Small intestine (tissue), 7 donors: Measurements from ENCODE around the gene TCF23. TPM values are rescaled to one million over a fixed set of nuclear protein-coding genes. Genes with fewer than 3 reads are reported as not detected.
"Not testable (repeated sequence)": the region's sequence is repeated elsewhere in the genome, so short reads cannot be mapped to it uniquely, and the experiment has no call there.

Experiments
- DNase-seq, 2 donors: peaks; one replicate each; pipeline versions ENCODE4 v3.0.0 to v3.0.0-alpha.2; 2013
- FAIRE-seq: peaks from 2 replicates; lab custom pipeline; 2012; peaks lifted over from hg19 to GRCh38; lab: Jason Lieb, UNC
- H3K27ac ChIP-seq, 3 donors: one replicate each; pipeline ENCODE4 v1.5.1; 2013; ENCODE audit warnings: low read length in 2 of 3, mild to moderate bottlenecking in 2 of 3, control low read depth in 1 of 3, inconsistent platforms in 1 of 3, low read depth in 1 of 3, moderate library complexity in 1 of 3
- H3K27me3 ChIP-seq, 3 donors: one replicate each; pipeline ENCODE4 v1.6.1; 2013; ENCODE audit warnings: low read length in 3 of 3, inconsistent platforms in 1 of 3; ENCODE audit not compliant: control insufficient read depth in 3 of 3, insufficient read depth in 3 of 3
- H3K36me3 ChIP-seq, 3 donors: one replicate each; pipeline ENCODE4 v1.6.1; 2013; ENCODE audit warnings: low read length in 3 of 3, inconsistent platforms in 1 of 3, low read depth in 1 of 3, mild to moderate bottlenecking in 1 of 3, moderate library complexity in 1 of 3; ENCODE audit not compliant: control insufficient read depth in 3 of 3, insufficient read depth in 2 of 3
- H3K4me1 ChIP-seq, 3 donors: one replicate each; pipeline ENCODE4 v1.6.1; 2013; ENCODE audit warnings: low read length in 2 of 3, inconsistent platforms in 1 of 3, low read depth in 1 of 3, mild to moderate bottlenecking in 1 of 3, moderate library complexity in 1 of 3; ENCODE audit not compliant: control insufficient read depth in 3 of 3, insufficient read depth in 2 of 3
- H3K4me3 ChIP-seq, 3 donors: one replicate each; pipeline ENCODE4 v1.5.1; 2013; ENCODE audit warnings: low read length in 3 of 3, control low read depth in 1 of 3, inconsistent platforms in 1 of 3, low read depth in 1 of 3, mild to moderate bottlenecking in 1 of 3, moderate library complexity in 1 of 3
- H3K9me3 ChIP-seq, 2 donors: one replicate each; pipeline ENCODE4 v1.6.1; 2013; ENCODE audit warnings: low read depth in 1 of 2, low read length in 1 of 2; ENCODE audit not compliant: control insufficient read depth in 2 of 2, insufficient read depth in 1 of 2
- WGBS, 3 donors: extraction: QIAGEN DNeasy Blood & Tissue Kit; methylation state at CpG; one replicate each; pipeline ENCODE4 v1.1.7; 2013; 5-methylcytosine and 5-hydroxymethylcytosine counted together
- polyA plus RNA-seq, 4 donors: library from polyadenylated mRNA; stranded (reverse) in 3 of 4; unstranded in 1 of 4; fragments of 200-250 nt in 3 of 4; fragments of 120-200 nt in 1 of 4; gene quantifications; one replicate each; pipeline versions ENCODE4 v1.2.1 to v1.2.3, GENCODE V29; 2013
- donor health status: healthy with polysubstance abuse.
- donor health status: control.
- donor health status: control.
- donor health status: Bipolar disorder and iron deficiency.
- donor health status: healthy.

The TCF23 gene
- polyA plus RNA-seq, 4 donors: 0.03 TPM; not detected in 2

DNA sequence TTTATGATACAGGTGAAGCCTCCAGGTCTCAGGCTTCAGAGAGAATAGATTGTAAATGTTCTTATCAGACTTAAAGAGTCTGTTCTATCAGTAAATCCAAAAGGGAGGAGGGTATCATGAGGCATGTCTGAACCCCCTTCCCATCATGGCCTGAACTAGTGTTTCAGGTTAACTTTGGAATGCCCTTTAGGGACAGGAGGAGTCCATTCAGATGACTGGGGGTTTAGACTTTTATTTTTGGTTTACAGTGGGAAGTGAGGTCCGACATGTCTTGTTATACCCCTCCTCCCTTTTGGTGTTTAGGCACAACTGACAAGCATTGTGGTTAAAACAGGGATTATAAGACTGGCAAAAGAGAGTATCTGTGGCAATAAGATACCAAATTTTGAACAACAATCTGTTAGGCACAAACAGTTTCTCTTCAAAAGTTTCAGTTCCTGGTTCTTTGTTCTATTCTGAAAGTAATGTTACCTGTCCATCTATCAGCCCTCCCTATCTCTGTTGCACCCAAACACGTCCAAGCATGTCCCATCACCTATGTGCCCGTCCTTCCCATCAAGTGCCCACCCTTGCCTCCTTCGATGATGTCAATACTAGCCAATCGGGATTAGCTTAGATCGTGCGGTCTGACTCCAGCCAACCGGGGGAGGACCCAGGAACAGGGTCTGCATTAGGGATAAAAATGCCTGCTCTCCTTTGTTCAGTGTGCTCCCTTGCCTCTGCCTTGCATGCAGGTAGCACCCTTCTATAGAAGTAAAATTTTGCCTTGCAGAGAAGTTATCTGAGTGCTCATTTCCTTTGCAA is 16.4 kb downstream of the TCF23 start:
- Histone ChIP-seq H3K4me1 (peaks cover 0 to 2% (median 0%) of the 10 kb centered on the region in 3 donors), H3K4me3 (no peak overlapping the region), H3K36me3 (no peaks in the 10 kb centered on the region), H3K27me3 (no peaks in the 10 kb centered on the region), H3K27ac (peak overlapping the region in 1 of 3 donors; percentile 46), H3K9me3 (no peaks in the 10 kb centered on the region)
- FAIRE-seq: no peak
- WGBS, 3 donors: 87 to 93% (median 90%) methylated on average over 8 of the region's 8 CpGs
- DNase-seq: no peak

DNA sequence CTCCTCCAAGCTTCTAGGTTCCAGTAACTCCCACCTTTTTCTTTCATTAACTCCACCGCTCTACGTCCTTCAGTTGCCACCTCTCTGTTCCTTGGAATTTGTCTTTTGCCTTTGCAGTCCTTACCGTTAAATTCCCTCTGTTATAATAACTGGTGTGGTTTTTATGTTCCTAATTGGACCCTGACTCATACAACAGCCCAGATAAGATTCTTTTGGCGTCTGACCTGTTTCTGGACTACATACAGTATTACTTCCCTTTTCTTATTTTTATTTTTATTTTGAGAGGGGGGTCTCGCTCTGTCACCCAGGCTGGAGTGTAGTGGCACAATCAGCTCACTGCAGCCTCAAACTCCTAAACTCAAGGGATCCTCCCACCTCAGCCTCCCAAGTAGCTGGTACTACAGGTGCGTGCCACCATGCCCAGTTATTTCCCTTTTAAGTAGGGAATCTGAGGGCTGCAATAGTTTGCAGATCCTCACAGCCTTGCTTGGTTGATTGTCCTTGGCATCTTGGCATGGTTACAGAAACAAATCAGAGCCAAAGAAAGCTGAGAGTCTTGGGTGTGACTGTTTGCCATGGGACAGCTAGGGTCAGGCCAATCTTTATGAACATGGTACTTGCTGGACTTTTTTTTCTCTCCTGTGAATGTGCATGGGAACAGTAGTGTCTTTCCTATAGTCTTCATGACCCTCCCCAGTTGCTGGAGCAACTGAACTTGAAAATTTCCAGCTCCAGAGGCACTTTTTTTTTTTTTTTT is 22.0 kb downstream of the TCF23 start:
- Histone ChIP-seq H3K4me1 (no peaks in the 10 kb centered on the region), H3K36me3 (no peaks in the 10 kb centered on the region), H3K27me3 (peaks cover 0 to 13% (median 0%) of the 10 kb centered on the region in 3 donors), H3K9me3 (no peaks in the 10 kb centered on the region), H3K4me3 (no peak overlapping the region), H3K27ac (no peak overlapping the region)
- WGBS, 3 donors: 21 to 57% (median 32%) methylated on average over 6 of the region's 6 CpGs
- FAIRE-seq: no peak
- DNase-seq: peak in 1 of 2 donors; percentile 69

- Histone ChIP-seq H3K36me3 (no peaks in the 10 kb centered on the region), H3K27me3 (peaks cover 0 to 13% (median 0%) of the 10 kb centered on the region in 3 donors), H3K4me3 (no peak overlapping the region), H3K4me1 (no peaks in the 10 kb centered on the region), H3K9me3 (no peaks in the 10 kb centered on the region), H3K27ac (no peak overlapping the region)
- DNase-seq (peak in 1 of 2 donors; percentile 41), FAIRE-seq (no peak)
- 34 to 67% (median 44%) methylated on average over 8 of the region's 8 CpGs for WGBS, 3 donors
Measured at GRCh38 chr2:27171351-27171848, 22.6 kb downstream of the TCF23 start.

GRCh38 chr2:27174638-27175037 is 25.8 kb downstream of the TCF23 start:
- Histone ChIP-seq H3K4me3 (no peak overlapping the region), H3K36me3 (no peaks in the 10 kb centered on the region), H3K27me3 (peaks cover 0 to 16% (median 0%) of the 10 kb centered on the region in 3 donors), H3K27ac (no peak overlapping the region), H3K4me1 (no peaks in the 10 kb centered on the region), H3K9me3 (no peaks in the 10 kb centered on the region)
- FAIRE-seq: no peak
- DNase-seq: no peak
- 79 to 86% (median 80%) methylated on average over 6 of the region's 6 CpGs for whole genome bisulfite sequencing, 3 donors

GRCh38 chr2:27175330-27175729 is 26.5 kb downstream of the TCF23 start:
- FAIRE-seq: no peak
- Histone ChIP-seq H3K27ac (no peak overlapping the region), H3K27me3 (peaks cover 0 to 16% (median 0%) of the 10 kb centered on the region in 3 donors)

DNA sequence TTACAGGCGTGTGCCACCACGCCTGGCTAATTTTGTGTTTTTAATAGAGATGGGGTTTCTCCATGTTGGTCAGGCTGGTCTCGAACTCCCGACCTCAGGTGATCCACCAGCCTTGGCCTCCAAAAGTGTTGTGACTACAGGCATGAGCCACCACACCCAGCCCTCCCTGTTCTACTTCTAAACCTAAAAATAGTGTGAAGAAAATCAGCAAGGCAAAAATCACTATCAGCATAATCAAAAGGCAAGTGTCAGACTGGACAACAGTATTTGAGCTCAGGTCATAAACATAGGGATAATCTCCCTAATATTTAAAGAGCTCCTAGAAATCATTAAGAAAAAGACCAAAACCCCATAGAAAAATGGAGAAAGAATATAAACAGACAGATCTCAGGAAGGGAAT is 27.0 kb downstream of the TCF23 start:
- H3K9me3 ChIP-seq, H3K27ac ChIP-seq, H3K36me3 ChIP-seq, H3K4me1 ChIP-seq, DNase-seq, H3K4me3 ChIP-seq, FAIRE-seq: not testable (repeated sequence)
- 92 to 96% (median 94%) methylated on average over 4 of the region's 4 CpGs for WGBS, 3 donors
- peaks cover 0 to 16% (median 0%) of the 10 kb centered on the region in 3 donors for H3K27me3 ChIP-seq

More at GRCh38 chr2:27175330-27175729, 26.5 kb downstream of the TCF23 start:
- Histone ChIP-seq H3K36me3 (no peaks in the 10 kb centered on the region), H3K9me3 (no peaks in the 10 kb centered on the region), H3K4me3 (no peak overlapping the region), H3K4me1 (no peaks in the 10 kb centered on the region)
- DNase-seq: no peak
- WGBS, 3 donors: 67 to 73% (median 71%) methylated on average over 8 of the region's 8 CpGs

DNA sequence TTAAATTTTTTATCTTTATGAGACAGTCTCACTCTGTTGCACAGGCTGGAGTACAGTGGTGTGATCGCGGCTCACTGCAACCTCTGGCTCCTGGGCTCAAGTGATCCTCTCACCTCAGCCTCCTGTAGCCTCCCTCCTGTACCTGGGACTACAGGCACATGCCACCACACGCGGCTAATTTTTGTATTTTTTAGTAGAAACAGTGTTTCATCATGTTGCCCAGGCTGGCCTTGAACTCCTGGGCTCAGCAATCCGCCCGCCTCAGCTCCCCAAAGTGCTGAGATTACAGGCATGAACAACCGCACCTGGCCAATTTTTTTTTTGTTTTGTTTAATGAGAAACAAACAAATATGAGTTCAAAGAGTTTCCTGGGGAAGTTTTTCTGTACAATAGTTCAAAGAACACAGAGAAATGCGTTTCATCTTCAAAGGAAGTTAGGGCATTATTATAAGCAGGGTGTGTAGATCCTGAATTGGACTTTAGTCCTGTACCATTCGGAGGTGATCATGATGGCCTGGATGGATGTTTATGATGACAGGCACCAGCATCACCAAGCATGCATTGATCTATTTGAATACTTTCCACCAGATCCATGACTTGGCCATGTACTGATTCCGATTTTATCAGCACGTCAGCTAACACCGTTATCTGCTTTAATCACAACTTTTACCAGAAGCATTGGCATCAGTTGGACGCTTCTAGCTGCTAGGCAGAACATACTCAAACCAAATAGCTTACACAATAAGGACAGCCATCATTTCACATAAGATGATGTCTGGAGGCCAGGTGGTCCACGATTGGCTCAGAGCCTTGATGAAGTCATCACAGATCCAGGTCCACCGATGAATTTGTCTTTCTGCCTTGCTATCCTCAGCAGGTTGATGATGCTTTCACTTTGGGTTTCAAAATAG is 28.9 kb downstream of the TCF23 start:
- no peak for FAIRE-seq
- no peaks in the 10 kb centered on the region for H3K36me3 ChIP-seq
- WGBS, 3 donors: 21 to 62% (median 36%) methylated on average over 15 of the region's 15 CpGs

More for the DNA sequence above, 28.9 kb downstream of the TCF23 start:
- peaks cover 0 to 16% (median 0%) of the 10 kb centered on the region in 3 donors for H3K27me3 ChIP-seq
- peak in 1 of 2 donors; percentile 42 for DNase-seq
- no peaks in the 10 kb centered on the region for H3K4me1 ChIP-seq
- no peaks in the 10 kb centered on the region for H3K9me3 ChIP-seq
- H3K27ac ChIP-seq: no peak overlapping the region
- H3K4me3 ChIP-seq: no peak overlapping the region
